Measurements from ENCODE around the gene GLIPR1L1.
"Not testable (repeated sequence)": the region's sequence is repeated elsewhere in the genome, so short reads cannot be mapped to it uniquely, and the experiment has no call there.

The GLIPR1L1 gene, protein sequence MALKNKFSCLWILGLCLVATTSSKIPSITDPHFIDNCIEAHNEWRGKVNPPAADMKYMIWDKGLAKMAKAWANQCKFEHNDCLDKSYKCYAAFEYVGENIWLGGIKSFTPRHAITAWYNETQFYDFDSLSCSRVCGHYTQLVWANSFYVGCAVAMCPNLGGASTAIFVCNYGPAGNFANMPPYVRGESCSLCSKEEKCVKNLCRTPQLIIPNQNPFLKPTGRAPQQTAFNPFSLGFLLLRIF

DNA sequence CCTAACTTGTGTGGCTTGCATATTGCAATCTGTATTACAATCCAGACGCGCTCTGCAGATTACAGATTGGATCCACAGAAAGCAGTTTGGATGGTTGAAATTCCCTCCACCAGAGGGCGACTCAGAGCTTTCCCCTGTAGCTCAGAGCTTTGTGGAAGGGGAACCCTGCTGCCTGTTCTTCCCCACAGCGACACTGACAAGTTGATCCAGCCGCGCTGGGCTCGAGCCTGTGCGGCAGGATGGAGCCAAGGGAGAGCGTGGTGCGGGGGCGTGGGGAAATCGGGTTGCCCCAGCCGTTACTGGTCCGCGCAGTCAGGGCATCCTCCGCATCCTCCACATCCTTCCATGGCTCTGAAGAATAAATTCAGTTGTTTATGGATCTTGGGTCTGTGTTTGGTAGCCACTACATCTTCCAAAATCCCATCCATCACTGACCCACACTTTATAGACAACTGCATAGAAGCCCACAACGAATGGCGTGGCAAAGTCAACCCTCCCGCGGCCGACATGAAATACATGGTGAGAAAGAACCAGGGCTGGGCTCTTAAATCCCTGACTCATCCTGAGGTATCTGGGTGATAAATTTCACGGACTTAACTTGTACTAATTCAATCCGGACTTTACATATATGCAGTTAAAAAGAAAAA, at the start of gene GLIPR1L1:
GLIPR1L1 (plus strand) TSS at position 287 of the 647 bp plus-strand sequence; CDS start at position 346, 59 bp downstream.
- DNase-seq = peak; percentile 87

DNA sequence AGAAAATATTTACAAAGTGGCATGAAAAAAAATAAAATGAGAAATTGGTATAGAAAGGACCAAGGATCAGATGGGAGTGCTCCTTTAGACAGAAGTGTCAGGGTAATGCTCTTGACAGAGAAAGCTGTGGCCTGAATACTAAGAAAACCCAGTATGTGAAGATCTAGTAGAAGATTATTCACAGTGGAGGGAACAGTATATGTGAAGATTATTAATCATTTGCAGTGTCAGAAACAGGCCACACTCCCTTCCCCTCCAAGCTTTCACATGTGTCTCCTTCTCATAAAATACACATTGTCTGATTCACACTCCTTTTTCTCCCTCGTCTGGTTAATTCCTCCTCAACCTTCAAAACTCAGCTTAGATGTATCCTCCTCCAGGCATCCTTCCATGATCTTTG, 45.6 kb upstream of the GLIPR1L1 start:
- DNase-seq = no peak

DNA sequence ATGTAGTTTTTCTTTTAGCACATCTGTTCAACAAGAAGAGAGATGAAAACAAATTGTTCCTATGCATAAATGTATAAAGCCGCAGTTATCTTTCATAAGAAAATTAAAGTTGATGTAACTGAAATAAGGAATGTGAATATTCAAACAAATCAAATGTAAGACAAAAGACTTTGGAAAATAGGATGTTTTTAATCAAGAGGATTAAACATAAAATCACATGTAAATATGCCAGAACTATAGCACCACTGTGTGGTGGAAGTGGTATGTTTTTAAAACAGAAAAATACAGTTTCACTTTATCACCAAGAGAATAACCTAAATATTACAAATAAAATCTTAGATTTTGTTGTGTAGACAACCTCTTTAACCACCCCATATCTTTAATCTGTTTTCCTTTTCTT, 44.7 kb upstream of the GLIPR1L1 start:
- DNase-seq = no peak

DNA sequence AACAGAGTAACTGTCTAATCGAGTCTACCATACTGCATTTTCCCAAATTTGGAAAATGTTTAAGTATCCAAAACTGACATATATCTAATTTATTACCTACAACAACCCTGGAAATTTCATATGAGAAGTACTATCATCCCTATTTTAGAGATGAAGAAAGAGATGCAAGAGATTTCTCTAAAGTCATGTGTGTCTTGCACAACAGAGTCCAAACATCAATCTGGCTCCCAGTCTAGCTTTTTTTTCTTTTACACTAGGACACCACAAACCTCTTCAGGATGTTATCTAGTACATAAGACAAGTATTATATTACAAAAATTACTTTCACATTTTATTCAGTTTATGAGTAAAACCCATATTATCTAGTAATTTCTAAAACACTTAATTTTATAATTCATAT, 43.5 kb upstream of the GLIPR1L1 start:
- no peak for DNase-seq

DNA sequence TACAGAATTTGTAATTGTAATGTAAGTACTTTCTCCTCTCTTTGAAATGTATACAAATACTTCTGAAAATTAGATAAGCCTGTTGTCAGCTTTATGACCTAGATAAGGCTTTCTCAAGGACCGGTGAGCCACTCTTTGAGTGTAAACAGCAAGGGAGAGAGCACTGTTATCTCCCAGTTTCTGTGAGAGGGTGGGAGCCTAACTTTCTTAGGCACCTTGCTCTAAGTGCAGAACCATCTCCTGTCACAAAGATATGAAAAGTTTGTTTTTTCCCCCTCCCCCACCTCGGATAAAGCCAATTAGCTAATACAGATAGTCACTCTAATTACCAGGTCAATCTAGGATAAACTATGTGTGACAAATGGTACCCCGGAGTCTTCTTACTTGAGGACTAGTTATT, 40.1 kb upstream of the GLIPR1L1 start:
- DNase-seq = no peak

DNA sequence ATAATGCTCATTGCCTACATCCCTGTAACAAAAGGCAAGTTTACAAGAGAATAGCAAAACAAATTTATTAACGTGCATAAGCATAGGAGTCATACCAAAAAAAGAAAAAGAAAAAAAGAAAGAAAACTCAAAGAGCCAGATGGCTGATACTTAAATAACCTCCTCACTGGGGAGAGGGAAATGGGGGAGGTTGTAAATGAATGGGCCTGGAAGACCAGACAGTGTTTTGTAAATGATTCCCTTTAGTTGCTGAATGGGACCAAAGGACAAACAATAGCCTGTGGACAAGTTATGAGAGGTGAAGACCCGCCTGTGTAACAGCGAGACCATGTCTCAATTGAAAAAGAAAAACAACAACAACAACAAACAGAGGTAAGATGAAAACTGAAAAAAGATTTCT, 39.7 kb upstream of the GLIPR1L1 start:
- no peak for DNase-seq

DNA sequence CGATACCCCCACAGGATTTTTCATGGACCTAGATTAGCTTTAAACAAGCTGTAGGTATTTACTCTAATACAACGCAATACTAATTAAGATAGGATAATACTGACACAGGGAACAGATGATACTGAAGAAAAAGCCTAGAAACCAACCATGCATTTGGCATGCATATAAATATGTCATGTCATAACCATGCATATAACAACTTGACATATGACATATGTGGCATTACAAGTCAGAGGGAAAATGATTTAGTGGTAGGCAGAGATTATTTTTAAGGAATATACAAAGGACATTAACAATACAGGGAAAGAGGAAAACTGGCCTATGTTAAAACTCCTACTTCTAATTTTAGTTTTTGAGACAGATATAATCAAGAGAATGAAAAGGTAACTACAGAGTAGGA, 32.2 kb upstream of the GLIPR1L1 start:
- no peak for DNase-seq

DNA sequence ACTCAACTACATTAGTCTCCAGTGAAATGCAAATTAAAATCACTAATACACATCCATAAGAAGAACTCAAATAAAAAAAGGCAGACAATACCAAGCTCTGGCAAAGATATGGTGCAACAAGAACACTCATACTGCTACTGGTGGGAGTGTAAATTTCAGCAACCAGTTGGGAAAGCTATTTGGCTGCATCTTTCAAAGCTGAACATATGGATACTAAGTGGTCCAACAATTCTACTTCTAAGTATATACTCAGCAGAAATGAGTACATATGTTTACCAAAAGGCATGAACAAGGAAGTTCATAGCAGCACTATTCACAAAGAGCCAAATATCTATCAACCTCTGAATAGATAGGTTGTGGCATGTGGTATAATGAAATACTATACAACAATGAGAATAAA, 31.7 kb upstream of the GLIPR1L1 start:
- no peak for DNase-seq

DNA sequence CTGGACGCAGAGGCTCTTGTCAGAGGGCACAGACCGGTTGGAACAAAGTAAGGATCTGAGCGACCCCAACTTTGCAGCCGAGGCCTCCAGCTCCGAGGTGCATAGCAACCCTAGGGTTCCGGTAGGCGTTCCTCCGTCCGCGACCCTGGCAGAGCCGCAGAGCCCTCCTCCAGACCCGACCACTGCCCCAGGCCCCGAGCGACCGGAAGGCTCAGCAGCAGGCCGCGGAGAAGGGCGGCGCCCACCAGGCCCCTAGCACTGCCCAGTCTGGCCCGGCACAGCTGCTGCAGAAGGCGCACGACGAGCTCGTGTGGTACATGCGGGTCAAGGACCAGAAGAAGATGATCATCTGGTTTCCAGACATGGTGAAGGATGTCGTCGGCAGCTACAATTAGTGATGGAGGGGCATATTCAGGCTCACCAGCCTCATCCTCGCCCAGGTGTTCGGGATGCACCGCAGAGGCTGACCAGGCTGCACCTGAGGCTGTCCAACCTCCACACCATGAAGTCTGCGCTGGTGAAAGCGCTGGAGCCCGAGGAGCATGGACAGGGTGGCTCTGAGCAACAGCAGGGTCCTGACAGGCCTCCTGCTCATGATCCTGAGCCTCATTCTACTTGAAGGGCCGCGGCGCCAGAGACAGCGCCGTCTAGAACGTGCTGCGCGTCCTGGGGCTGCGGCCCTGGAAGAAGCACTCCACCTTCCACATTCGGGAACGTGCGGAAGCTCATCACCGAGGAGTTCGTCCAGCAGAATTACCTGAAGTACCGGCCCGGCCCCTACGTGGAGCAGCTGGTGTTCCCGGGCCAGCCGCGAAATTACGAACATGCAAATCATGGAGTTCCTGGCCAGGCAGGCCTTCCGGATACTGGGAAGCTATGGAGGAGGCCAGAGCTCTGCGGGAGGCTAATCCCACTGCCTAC, 28.8 kb upstream of the GLIPR1L1 start:
- no peak for DNase-seq

DNA sequence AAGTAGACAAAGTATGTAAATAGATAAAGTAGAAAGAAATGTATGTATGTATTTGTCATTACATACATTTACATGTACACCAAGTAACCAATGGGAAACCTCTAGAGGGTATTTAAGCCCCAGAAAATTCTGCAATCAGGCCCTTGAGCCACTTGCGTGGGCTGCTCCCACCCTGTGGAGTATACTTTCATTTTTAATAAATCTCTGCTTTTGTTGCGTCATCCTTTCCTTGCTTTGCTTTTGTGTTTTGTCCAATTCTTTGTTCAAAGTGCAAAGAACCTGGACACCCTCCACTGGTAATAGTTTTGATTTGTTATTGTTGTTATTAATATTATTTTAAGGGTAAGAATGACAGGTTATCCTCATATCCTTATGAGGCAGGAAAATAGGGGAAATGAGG, 26.2 kb upstream of the GLIPR1L1 start:
- no peak for DNase-seq

DNA sequence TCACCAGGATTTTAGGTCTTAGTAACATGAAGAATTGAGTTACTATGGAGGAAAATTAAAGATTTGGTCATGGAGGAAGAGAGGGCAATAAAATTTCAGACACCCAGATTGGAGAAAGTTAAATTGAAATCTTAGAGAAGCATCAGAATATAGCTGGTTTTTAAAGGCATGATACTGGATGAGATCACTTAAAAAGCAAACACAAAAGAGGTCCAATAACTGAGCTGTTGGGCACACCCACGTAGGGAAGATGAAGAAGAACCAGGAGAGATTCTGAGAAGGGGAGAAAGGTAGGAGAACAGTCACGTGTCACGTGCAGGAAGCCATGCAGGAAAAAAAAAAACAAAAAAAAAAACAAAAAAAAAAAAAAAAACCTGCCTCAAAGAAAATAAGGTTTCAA, 23.1 kb upstream of the GLIPR1L1 start:
- DNase-seq = no peak

DNA sequence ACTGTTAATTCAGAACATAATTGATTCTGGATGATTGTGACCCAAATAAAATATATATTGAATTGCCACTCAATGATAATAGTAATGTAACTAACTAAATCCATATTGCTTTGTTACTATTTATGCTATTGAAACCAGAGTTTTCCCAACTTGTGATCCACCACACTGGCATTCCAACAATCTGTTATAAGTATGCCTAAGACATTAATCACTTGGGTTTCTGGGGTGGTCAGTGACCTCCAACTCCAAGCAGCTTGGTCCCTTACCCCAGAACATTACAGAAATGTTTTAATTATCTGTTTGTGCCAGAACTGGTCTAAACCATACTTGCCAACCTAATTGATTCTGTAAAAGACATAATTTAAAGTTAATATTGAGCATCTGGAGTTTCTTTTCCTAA, 19.0 kb upstream of the GLIPR1L1 start:
- no peak for DNase-seq

DNA sequence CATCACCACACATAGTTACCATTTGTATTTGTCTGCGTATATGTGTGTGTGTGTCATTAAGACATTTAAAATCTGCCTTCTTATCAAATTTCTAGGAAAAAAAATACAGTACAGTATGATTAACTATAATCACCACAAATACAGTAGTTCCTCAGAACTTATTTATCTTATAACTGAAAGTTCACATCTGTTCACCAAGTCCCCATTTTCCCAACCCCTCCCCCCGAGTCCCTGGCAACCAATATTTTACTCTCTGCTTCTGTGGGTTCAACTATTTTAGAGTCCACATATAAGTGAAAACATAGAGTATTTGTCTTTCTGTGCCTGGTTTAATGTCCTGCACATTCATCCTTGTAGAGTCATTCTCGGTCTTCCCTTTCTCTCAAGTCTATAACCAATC, 16.7 kb upstream of the GLIPR1L1 start:
- no peak for DNase-seq

DNA sequence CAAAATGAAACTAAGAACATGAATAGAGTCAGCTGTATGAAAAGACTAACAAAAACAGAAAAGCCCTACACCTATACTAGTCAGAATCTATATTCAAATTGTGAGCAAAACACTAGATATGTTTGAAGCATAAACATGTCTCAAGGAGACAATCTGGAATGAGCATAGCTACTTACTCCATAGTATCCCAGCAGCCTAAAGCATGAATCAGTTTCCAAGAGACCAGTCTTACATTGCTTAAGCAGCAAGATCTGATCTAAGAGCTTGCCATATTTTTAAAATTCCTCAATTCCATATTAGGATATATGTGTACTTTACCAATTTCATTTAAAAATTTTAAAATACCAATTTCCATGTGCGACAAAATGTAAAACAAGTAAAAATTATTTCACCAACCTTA, 12.0 kb upstream of the GLIPR1L1 start:
- DNase-seq = no peak

DNA sequence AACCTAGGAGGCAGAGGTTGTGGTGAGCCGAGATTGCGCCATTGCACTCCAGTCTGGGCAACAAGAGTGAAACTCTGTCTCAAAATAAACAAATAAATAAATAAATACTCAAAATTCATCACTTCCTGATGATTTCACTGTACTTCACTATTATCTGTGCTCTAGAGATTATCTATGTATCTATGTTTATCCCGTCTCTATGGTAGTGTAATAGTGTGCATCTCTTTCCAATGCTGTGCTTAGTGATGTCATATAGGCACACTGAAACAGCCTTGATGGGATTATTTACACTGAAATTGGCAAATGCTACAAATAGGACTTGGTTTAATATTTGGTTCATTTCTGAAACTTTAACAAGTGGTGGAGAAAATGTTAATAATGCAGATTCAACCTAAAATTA, 10.8 kb upstream of the GLIPR1L1 start:
- no peak for DNase-seq

DNA sequence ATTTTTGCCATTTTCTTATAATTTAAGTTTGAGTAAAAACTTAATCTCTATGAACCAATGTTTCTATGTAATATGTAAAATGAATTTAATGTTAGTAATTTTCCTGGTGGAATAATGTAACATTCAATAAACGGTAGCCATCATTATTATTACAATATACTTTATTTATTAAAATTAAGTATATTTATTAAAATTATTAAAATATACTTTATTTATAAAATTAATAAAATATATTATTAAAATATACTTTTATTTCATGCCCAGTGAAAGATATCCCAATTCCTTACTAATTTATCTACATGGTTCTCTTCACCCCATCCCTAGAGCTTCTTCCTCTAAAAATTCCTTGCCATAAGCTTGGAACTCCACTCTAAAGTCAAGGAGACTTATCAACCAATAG, 6.8 kb upstream of the GLIPR1L1 start:
- DNase-seq = no peak

DNA sequence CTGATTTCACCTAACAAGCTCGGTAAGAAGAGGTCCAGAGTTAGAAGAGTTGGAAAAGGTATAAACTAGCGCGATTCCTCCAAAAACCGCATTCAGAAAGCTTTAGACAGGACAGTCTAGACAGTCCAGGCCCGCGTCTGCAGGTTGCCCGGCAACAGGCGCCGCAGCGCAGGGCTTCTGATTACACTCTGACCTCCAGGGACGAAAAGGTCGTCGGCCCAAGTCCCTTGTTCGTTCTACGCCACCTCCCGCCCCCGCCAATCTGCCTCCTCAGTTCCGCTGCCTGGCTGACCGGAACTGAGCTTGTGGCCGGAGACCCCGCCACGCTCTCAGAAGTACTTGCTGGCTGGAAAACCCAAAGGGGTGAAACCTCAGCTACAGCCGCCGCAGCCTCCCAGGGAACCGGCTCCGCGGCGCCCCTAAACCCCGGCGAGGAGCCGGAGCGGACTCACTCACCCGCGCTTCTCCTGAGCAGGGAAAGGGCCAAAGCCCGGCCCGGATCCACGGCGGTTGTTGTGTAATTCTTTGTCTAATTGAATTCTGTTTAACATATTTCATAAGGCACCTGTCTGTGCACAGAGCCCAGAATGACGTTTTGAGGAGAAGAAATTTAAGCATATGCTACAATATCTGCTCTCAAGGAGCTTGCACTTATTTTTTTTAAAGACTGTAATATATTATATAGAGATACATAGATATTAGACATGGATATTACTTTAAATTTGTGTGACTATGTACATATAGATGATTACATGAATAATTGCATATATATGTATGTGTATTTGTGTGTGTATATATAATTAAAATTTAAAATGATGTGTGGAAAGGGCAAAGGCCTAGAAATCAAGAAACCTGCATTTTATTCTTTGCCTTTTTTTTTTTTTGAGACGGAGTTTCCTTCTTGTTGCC, 4.3 kb upstream of the GLIPR1L1 start, which contains the start of gene CAPS2:
CAPS2 (minus strand) TSS at position 407 of the 909 bp plus-strand sequence. CDS start 3,826 bp downstream, outside the sequence.
- peak; percentile 88 for DNase-seq

DNA sequence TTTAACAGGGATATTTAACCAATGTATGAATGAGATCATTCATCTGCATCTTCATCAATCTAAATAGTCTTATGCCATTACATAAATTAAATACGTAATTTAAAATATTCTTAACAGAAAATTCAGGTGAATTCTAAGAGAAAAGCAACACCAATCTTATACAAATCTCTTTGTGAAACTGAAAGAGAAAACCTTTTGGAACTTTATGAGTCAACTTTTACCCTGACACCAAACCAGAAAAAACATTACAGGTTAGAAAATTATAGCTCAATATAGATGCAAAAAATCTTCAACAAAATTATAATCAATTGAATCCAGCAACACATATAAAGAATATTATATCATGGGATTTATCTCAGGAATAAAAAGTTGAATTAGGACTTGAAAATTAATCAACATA, 3.4 kb downstream of the GLIPR1L1 start:
- no peak for DNase-seq

DNA sequence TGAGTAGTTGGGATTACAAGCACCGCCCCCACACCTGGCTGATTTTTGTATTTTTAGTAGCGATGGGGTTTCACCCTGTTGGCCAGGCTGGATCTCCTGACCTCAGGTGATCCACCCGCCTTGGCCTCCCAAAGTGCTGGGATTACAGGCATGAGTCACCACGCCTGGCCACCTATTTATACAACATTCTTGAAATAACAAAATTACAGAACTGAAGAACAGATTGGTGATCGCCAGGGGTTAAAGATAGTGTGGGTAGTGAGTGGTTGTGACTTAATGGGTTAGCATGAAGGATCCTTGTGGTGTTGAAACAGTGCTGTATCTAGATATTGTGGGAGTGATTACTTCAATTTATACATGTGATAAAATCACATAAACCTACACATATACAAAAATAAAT, 7.4 kb downstream of the GLIPR1L1 start:
- no peak for DNase-seq

DNA sequence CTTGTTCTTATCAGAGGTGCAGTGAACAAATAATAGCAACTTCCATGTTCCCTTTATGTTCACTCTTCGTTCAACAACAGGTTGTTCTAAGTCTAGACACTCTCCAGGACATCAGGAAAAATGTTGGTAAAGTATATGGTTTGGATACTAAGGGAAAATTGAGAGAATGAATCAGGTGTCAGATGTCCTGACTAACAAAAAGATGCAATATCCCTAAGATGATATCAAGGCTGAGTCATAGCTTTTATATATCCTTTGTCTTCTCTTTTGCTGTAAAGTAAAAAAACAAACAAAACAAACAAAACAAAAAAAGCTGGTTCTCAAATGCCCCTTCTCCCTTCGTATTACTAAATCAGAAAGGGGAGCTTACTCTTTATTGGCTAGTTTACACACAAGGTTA, 11.1 kb downstream of the GLIPR1L1 start:
- DNase-seq = no peak

DNA sequence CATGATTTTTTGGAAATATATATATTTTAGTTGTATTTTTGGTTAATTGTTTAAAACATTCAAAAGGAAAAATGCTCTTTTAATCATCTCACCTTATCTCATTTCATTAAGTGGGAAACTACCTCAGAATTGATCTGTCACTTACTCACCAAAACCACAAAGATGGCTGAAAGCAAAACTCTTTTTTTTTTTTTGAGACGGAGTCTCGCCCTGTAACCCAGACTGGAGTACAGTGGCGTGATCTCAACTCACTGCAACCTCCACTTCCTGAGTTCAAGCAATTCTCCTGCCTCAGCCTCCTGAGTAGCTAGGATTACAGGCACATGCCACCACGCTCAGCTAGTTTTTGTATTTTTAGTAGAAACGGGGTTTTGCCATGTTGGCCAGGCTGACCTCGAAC, 11.7 kb downstream of the GLIPR1L1 start:
- DNase-seq = not testable (repeated sequence)

DNA sequence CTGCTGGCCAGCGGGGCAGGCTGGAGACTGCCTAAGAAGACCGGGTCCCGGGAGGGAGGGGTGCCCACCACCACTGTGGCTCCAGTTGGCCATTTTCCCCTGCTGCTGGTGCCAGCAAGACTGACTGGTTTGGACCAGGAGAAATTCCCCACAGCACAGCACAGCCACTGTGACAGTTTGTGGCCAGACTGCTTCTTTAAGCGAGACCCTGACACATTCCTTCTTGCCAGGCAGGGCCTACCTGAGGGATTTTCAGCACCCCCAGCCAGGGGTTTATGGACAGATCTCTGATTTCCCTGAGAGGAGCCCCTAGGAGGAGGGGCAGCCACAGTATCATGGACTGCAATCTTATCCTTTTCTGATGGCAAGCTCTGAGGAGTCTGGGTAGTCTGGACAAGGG, 15.5 kb downstream of the GLIPR1L1 start:
- DNase-seq = no peak

DNA sequence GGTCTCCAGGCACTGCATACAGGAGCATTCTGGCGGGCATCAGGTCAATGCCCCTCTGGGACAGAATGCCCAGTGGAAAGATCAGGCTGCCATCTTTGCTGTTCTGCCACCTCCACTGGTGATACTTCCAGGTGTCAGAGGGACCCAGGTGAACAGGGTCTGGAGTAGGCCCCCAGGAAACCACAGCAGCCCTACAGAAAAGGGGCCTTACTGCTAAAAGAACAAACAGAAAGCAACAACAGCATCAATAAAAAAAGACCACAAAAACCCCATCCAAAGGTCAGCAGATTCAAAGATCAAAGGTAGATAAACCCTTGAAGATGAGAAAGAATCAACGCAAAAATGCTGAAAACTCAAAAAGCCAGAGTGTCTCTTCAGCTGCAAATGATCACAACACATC, 15.9 kb downstream of the GLIPR1L1 start:
- DNase-seq = no peak
